ENCODE data around the gene RASAL2. TPM values are rescaled to one million over a fixed set of nuclear protein-coding genes. Genes with fewer than 3 reads are reported as not detected.

The RASAL2 gene
- total and polyA plus RNA-seq, 2 experiments from 2014 or later: 16.0 to 42.2 TPM

- no peak for DNase-seq (ENCODE audit: low spot score)
These were observed 2.5 kb downstream of the RASAL2 start for GRCh38 chr1:178096421-178096820.

More at GRCh38 chr1:178096421-178096820, 2.5 kb downstream of the RASAL2 start:
- Histone ChIP-seq H2AFZ (no peak overlapping the region), H3K36me3 (ENCODE audit: insufficient read depth) (no peaks in the 10 kb centered on the region), H3K9me2 (ENCODE audit: insufficient read depth) (no peaks in the 10 kb centered on the region), H3K4me2 (peak overlapping the region; percentile 95), H4K20me1 (replicated peaks; ENCODE audit: insufficient read depth) (peaks cover 24% of the 10 kb centered on the region), H3K79me2 (replicated peaks; ENCODE audit: insufficient read depth) (peaks cover 73% of the 10 kb centered on the region), H3F3A (replicated peaks; ENCODE audit: low read depth) (0 out of 2 replicates have a peak, but pooled peaks cover 3% of the 10 kb centered on the region), H3K4me3 (peak overlapping the region; percentile 87), H3K27ac (ENCODE audit: low read depth) (no peak overlapping the region), H3K27me3 (ENCODE audit: insufficient read depth) (no peaks in the 10 kb centered on the region), H3K4me1 (ENCODE audit: insufficient read depth) (peaks cover 54% of the 10 kb centered on the region)
- no peak for ATAC-seq
- Mint-ChIP-seq H3K27ac (no peak overlapping the region), H3K36me3 (ENCODE audit: low read depth) (no peaks in the 10 kb centered on the region), H3K9me3 (no peaks in the 10 kb centered on the region), H3K4me3 (peak overlapping the region; percentile 93), H3K27me3 (ENCODE audit: insufficient read depth, low read depth, poor library complexity) (peaks cover 4% of the 10 kb centered on the region), H3K4me1 (peaks cover 54% of the 10 kb centered on the region)
- TF ChIP-seq ETS1 (IDR thresholded peaks at IDR 0.05) (no peak), ZNF462 (CRISPR knock-in tag; IDR thresholded peaks at IDR 0.05) (no peak), CTCF (conservative IDR thresholded peaks at IDR 0.05; ENCODE audit: low read depth in 2 of 2) (no peak), NANOG (IDR thresholded peaks at IDR 0.05; ENCODE audit: borderline replicate concordance) (no peak), ZNF114 (CRISPR knock-in tag; IDR thresholded peaks at IDR 0.05) (no peak), CREB1 (CRISPR knock-in tag; IDR thresholded peaks at IDR 0.05; ENCODE audit: low read depth) (no peak), REST (IDR thresholded peaks at IDR 0.05; ENCODE audit: unreplicated experiment) (no peak), STAT1 (IDR thresholded peaks at IDR 0.05; ENCODE audit: unreplicated experiment) (no peak), POLR2AphosphoS5 (IDR thresholded peaks at IDR 0.05; ENCODE audit: low read depth) (no peak), EZH2phosphoT487 (IDR thresholded peaks at IDR 0.05; ENCODE audit: unreplicated experiment) (no peak), JUNB (IDR thresholded peaks at IDR 0.05; ENCODE audit: unreplicated experiment) (no peak), EZH2 (IDR thresholded peaks at IDR 0.05; ENCODE audit: low read depth, unreplicated experiment) (no peak)

All from GM23338 (cell line).